HepG2 (cell line): Measurements from ENCODE around the gene FUT1. TPM values are rescaled to one million over a fixed set of nuclear protein-coding genes. Genes with fewer than 3 reads are reported as not detected.
A peak's percentile ranks its signal among the peaks of the same experiment; 100 is the strongest.

Source experiments
- ARNT ChIP-seq: fragments of 450-650 bp; IDR thresholded peaks from 2 replicates; pipeline ENCODE4 v1.6.1; 2017
- DMAP1 ChIP-seq: IDR thresholded peaks from 2 replicates; pipeline ENCODE4 v1.6.1; 2016
- GPN1 ChIP-seq: sonication (generic); formaldehyde crosslinking; IDR thresholded peaks from 2 replicates; pipeline ENCODE4 v1.5.1; 2020; ENCODE audit warnings: missing genetic modification reagents, borderline replicate concordance
- HMG20A ChIP-seq: IDR thresholded peaks from 2 replicates; pipeline ENCODE4 v1.6.1; 2016; ENCODE audit warnings: borderline replicate concordance
- HMG20B ChIP-seq: conservative IDR thresholded peaks from 2 replicates; pipeline ENCODE4 v1.6.1; 2016; ENCODE audit warnings: missing genetic modification reagents, missing compliant biosample characterization
- KAT8 ChIP-seq: IDR thresholded peaks from 2 replicates; pipeline ENCODE4 v1.6.1; 2016; ENCODE audit warnings: missing genetic modification reagents, missing compliant biosample characterization
- KDM4B ChIP-seq: sonication (generic); formaldehyde crosslinking; IDR thresholded peaks from 2 replicates; pipeline ENCODE4 v1.4.0; 2020; ENCODE audit warnings: missing genetic modification reagents
- KDM6A ChIP-seq: IDR thresholded peaks from 2 replicates; pipeline ENCODE4 v1.6.1; 2016; ENCODE audit warnings: low read depth
- MAZ ChIP-seq, 2 experiments: sonication (generic) in 1 of 2; formaldehyde crosslinking in 1 of 2; IDR thresholded peaks; 2 replicates each; pipeline versions ENCODE4 v1.5.0 to v1.6.1; 2012 to 2020; ENCODE audit warnings: low read depth in 2 of 2, mild to moderate bottlenecking in 2 of 2, borderline replicate concordance in 1 of 2, improper control_type of control experiment in 1 of 2, low read length in 1 of 2, missing genetic modification reagents in 1 of 2, moderate library complexity in 1 of 2
- POGK ChIP-seq: sonication (generic); formaldehyde crosslinking; conservative IDR thresholded peaks from 2 replicates; pipeline ENCODE4 v1.8.0; 2022; ENCODE audit warnings: mild to moderate bottlenecking, moderate library complexity, missing genetic modification reagents
- SOX5 ChIP-seq: IDR thresholded peaks from 2 replicates; pipeline ENCODE4 v1.6.1; 2016; ENCODE audit warnings: borderline replicate concordance
- SP1 ChIP-seq, 2 experiments: fragments of 450-650 bp in 1 of 2; sonication (generic) in 1 of 2; formaldehyde crosslinking in 1 of 2; IDR thresholded peaks; 2 replicates each; pipeline versions ENCODE4 v1.4.0 to v1.6.1; 2016 to 2020; ENCODE audit warnings: missing genetic modification reagents in 1 of 2
- STAT6 ChIP-seq: sonication (generic); formaldehyde crosslinking; IDR thresholded peaks from 2 replicates; pipeline ENCODE4 v1.4.0; 2020; ENCODE audit warnings: missing genetic modification reagents, mild to moderate bottlenecking, borderline replicate concordance
- TEAD3 ChIP-seq: optimal IDR thresholded peaks from 2 replicates; pipeline ENCODE3; 2016; ENCODE audit warnings: borderline replicate concordance
- THAP11 ChIP-seq: IDR thresholded peaks from 2 replicates; pipeline ENCODE4 v1.6.1; 2016; ENCODE audit warnings: missing biosample characterization, missing genetic modification reagents
- THRA ChIP-seq: sonication (generic); formaldehyde crosslinking; IDR thresholded peaks from 2 replicates; pipeline ENCODE4 v1.4.0; 2020; ENCODE audit warnings: missing genetic modification reagents, borderline replicate concordance
- ZNF251 ChIP-seq: sonication (generic); formaldehyde crosslinking; IDR thresholded peaks from 2 replicates; pipeline ENCODE4 v1.9.0; 2021; ENCODE audit warnings: mild to moderate bottlenecking, missing genetic modification reagents
- ZNF382 ChIP-seq: sonication (generic); formaldehyde crosslinking; IDR thresholded peaks from 2 replicates; pipeline ENCODE4 v1.5.0; 2020; ENCODE audit warnings: missing genetic modification reagents, mild to moderate bottlenecking, borderline replicate concordance
- ZNF629 ChIP-seq: sonication (generic); formaldehyde crosslinking; conservative IDR thresholded peaks from 2 replicates; pipeline ENCODE4 v1.5.0; 2020; ENCODE audit warnings: missing genetic modification reagents
- ZNF703 ChIP-seq: sonication (generic); formaldehyde crosslinking; IDR thresholded peaks from 2 replicates; pipeline ENCODE4 v1.5.1; 2020; ENCODE audit warnings: missing genetic modification reagents, mild to moderate bottlenecking, moderate library complexity, borderline replicate concordance
- ZNF737 ChIP-seq: sonication (generic); formaldehyde crosslinking; IDR thresholded peaks from 2 replicates; pipeline ENCODE4 v1.5.0; 2020; ENCODE audit warnings: missing genetic modification reagents, mild to moderate bottlenecking, borderline replicate concordance
- ZNF746 ChIP-seq: sonication (generic); formaldehyde crosslinking; IDR thresholded peaks from 2 replicates; pipeline ENCODE4 v1.8.0; 2022; ENCODE audit warnings: mild to moderate bottlenecking, missing genetic modification reagents
- polyA plus RNA-seq, 8 experiments: library from polyadenylated mRNA; depleted of rRNA in 3 of 8; stranded (reverse) in 7 of 8; unstranded in 1 of 8; fragments of >200 nt; fragmentation: Illumina TruSeq in 4 of 8; extraction: Trizol in 4 of 8; gene quantifications; 2 replicates each; pipeline versions ENCODE4 v1.2.1 to v1.2.3, GENCODE V29; 2011 to 2016; ENCODE audit warnings: low read depth in 4 of 8, missing spikeins in 1 of 8, mixed read lengths in 1 of 8; ENCODE audit not compliant: insufficient read depth in 1 of 8
- total RNA-seq, 5 experiments: library from RNA; depleted of rRNA; stranded (reverse); fragments of >200 nt; fragmentation: Illumina TruSeq; extraction: Trizol; gene quantifications; 2 replicates each; pipeline ENCODE4 v1.2.3, GENCODE V29; 2016; ENCODE audit warnings: low read depth in 1 of 5
- TF ChIP-seq, protein P1 (sequence below): IDR thresholded peaks from 2 replicates; pipeline ENCODE4 v1.6.1; 2018; ENCODE audit warnings: missing genetic modification reagents, mild to moderate bottlenecking, missing compliant biosample characterization
- TF ChIP-seq, protein P2 (sequence below): sonication (generic); formaldehyde crosslinking; IDR thresholded peaks from 2 replicates; pipeline ENCODE4 v1.5.0; 2020; ENCODE audit warnings: missing genetic modification reagents

Gene FUT1
- total and polyA plus RNA-seq, 2 of the 13 experiments (the other 11 are each of a cell fraction or from before 2014, with no cell fraction given) = 0.07 to 1.1 TPM

DNA sequence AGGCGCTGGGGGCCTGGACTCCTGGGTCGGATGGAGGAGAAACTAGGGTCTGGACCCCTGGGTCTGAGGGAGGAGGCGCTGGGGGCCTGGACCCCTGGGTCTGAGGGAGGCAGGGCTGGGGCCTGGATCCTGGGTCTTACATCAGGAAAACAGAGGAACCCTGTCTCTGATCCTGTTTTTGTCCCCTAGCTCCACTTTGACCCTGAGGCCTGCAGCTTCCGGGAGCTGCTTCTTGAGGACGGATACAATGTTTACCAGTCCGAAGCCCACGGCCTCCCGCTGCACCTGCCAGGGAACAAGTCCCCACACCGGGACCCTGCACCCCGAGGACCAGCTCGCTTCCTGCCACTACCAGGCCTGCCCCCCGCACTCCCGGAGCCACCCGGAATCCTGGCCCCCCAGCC lies 5.3 kb upstream of the FUT1 start (continued):
- no peak for TF ChIP-seq ZNF629 (CRISPR knock-in tag)
- no peak for TF ChIP-seq MAZ (IDR thresholded peaks at IDR 0.05; ENCODE audit: borderline replicate concordance, low read depth, low read length)
- no peak for TF ChIP-seq MAZ (CRISPR knock-in tag; IDR thresholded peaks at IDR 0.05; ENCODE audit: low read depth)
- TF ChIP-seq SP1 (IDR thresholded peaks at IDR 0.05) = no peak
- no peak for TF ChIP-seq SP1 (CRISPR knock-in tag; IDR thresholded peaks at IDR 0.05)
- TF ChIP-seq ZNF746 (CRISPR knock-in tag) = no peak
- TF ChIP-seq, protein P1, sequence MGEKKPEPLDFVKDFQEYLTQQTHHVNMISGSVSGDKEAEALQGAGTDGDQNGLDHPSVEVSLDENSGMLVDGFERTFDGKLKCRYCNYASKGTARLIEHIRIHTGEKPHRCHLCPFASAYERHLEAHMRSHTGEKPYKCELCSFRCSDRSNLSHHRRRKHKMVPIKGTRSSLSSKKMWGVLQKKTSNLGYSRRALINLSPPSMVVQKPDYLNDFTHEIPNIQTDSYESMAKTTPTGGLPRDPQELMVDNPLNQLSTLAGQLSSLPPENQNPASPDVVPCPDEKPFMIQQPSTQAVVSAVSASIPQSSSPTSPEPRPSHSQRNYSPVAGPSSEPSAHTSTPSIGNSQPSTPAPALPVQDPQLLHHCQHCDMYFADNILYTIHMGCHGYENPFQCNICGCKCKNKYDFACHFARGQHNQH = 0 out of 2 replicates have a peak, but pooled peaks have one; percentile 20
- TF ChIP-seq ARNT = no peak
- TF ChIP-seq POGK (CRISPR knock-in tag) = no peak
- peak; percentile 61; the same call in 1 of the 2 replicates for TF ChIP-seq KAT8 (CRISPR knock-in tag)
- TF ChIP-seq, protein P2, sequence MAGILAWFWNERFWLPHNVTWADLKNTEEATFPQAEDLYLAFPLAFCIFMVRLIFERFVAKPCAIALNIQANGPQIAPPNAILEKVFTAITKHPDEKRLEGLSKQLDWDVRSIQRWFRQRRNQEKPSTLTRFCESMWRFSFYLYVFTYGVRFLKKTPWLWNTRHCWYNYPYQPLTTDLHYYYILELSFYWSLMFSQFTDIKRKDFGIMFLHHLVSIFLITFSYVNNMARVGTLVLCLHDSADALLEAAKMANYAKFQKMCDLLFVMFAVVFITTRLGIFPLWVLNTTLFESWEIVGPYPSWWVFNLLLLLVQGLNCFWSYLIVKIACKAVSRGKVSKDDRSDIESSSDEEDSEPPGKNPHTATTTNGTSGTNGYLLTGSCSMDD (CRISPR knock-in tag) = no peak
- peak; percentile 37; the same call in 1 of the 2 replicates for TF ChIP-seq KDM6A (CRISPR knock-in tag)
- no peak for TF ChIP-seq HMG20B
- TF ChIP-seq ZNF382 (CRISPR knock-in tag) = no peak
- TF ChIP-seq THRA (CRISPR knock-in tag) = peak; percentile 46; the same call in 1 of the 2 replicates
- TF ChIP-seq HMG20A (CRISPR knock-in tag) = no peak
- TF ChIP-seq ZNF251 (CRISPR knock-in tag) = no peak
- peak; percentile 44 for TF ChIP-seq TEAD3
- TF ChIP-seq STAT6 = no peak
- TF ChIP-seq DMAP1 (CRISPR knock-in tag) = no peak
- TF ChIP-seq SOX5 (CRISPR knock-in tag) = peak; percentile 18; the same call in 1 of the 2 replicates
- peak; percentile 63 for TF ChIP-seq THAP11
- no peak for TF ChIP-seq ZNF737 (CRISPR knock-in tag)
- no peak for TF ChIP-seq KDM4B (CRISPR knock-in tag)
- TF ChIP-seq ZNF703 = no peak
- TF ChIP-seq GPN1 = no peak
